ENCODE results near the gene KDM1A. TPM values are rescaled to one million over a fixed set of nuclear protein-coding genes. Genes with fewer than 3 reads are reported as not detected.

KDM1A gene
- total and polyA plus RNA-seq, 2 donors (not counting 3 experiments of a cell fraction or from before 2014, with no cell fraction given), result 105 to 111 TPM

DNA sequence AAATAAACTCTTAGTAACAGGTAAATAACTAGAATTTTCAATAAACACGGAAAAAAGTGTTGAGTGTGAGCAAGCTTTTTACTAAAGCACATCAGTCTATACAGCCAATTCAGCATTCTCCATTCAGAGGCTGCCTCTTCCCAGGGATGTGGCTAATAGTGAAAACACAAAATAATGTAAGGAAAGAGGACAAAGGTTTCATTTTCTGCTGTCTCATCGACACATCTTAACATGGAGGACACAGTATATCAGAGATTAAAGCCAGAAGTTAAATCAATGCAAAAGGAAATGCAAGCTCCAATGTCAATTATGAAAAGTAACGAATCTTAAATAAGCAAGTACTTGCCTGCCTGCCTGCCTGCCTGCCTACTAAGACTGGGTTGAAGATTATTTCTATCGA is 106.2 kb downstream of the KDM1A start:
- Histone ChIP-seq H3K9ac (replicated peaks; ENCODE audit: extremely low read depth, insufficient read depth, low read length) (no peak overlapping the region), H3K79me2 (ENCODE audit: control insufficient read depth, insufficient read depth, low read length) (peaks cover 97% of the 10 kb centered on the region), H3K4me1 (ENCODE audit: control insufficient read depth, extremely low read depth, insufficient read depth, low read length) (peaks cover 60% of the 10 kb centered on the region), H3K9me1 (replicated peaks; ENCODE audit: control insufficient read depth, extremely low read depth, insufficient read depth, low read length) (no peaks in the 10 kb centered on the region), H3K27ac (ENCODE audit: insufficient read depth, low read depth, low read length) (no peak overlapping the region), H3K27me3 (ENCODE audit: control insufficient read depth in 2 of 2, insufficient read depth in 2 of 2, low read length in 2 of 2) (no peaks in the 10 kb centered on the region), H3K36me3 (ENCODE audit: control insufficient read depth in 2 of 2, extremely low read depth in 1 of 2, insufficient read depth in 2 of 2, low read length in 2 of 2) (no peaks in the 10 kb centered on the region), H3K4me3 (replicated peaks in 1 of 3; ENCODE audit: insufficient read depth in 1 of 3, low read depth in 1 of 3, low read length in 3 of 3) (no peak overlapping the region), H3K9me3 (replicated peaks; ENCODE audit: control insufficient read depth, insufficient read depth, low read length) (no peaks in the 10 kb centered on the region), H2AFZ (ENCODE audit: low read depth, low read length) (no peak overlapping the region), H3K4me2 (ENCODE audit: insufficient read depth, low read length) (no peak overlapping the region), H4K20me1 (replicated peaks; ENCODE audit: control insufficient read depth, extremely low read depth, insufficient read depth, low read length) (peaks cover 30% of the 10 kb centered on the region)
- FAIRE-seq (no peak), DNase-seq (ENCODE audit: low read depth, low spot score) (no peak)
- no TSS peak for BruUV-seq (replicated peaks)
- dilution Hi-C loops (cut with MboI; ENCODE audit: extremely low pct_ligation_motif_present, low sequenced_read_pairs), result no loop called here
- TF ChIP-seq, protein P1, sequence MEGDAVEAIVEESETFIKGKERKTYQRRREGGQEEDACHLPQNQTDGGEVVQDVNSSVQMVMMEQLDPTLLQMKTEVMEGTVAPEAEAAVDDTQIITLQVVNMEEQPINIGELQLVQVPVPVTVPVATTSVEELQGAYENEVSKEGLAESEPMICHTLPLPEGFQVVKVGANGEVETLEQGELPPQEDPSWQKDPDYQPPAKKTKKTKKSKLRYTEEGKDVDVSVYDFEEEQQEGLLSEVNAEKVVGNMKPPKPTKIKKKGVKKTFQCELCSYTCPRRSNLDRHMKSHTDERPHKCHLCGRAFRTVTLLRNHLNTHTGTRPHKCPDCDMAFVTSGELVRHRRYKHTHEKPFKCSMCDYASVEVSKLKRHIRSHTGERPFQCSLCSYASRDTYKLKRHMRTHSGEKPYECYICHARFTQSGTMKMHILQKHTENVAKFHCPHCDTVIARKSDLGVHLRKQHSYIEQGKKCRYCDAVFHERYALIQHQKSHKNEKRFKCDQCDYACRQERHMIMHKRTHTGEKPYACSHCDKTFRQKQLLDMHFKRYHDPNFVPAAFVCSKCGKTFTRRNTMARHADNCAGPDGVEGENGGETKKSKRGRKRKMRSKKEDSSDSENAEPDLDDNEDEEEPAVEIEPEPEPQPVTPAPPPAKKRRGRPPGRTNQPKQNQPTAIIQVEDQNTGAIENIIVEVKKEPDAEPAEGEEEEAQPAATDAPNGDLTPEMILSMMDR (IDR thresholded peaks at IDR 0.05; ENCODE audit: extremely low read depth in 1 of 2, insufficient read depth in 1 of 2, low read depth in 1 of 2, low read length in 2 of 2), result no peak
- TF ChIP-seq FOS (IDR thresholded peaks at IDR 0.05; ENCODE audit: borderline replicate concordance, insufficient read depth, low read length), result no peak
- no peak for TF ChIP-seq POLR2A (IDR thresholded peaks at IDR 0.05; ENCODE audit: low read depth, low read length)
- TF ChIP-seq GATA2 (IDR thresholded peaks at IDR 0.05; ENCODE audit: insufficient read depth, insufficient read length, low read depth, low read length), result no peak
- TF ChIP-seq, protein P2, sequence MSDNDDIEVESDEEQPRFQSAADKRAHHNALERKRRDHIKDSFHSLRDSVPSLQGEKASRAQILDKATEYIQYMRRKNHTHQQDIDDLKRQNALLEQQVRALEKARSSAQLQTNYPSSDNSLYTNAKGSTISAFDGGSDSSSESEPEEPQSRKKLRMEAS (IDR thresholded peaks at IDR 0.05; ENCODE audit: insufficient read depth, insufficient read length), result no peak
- no peak for TF ChIP-seq JUN (IDR thresholded peaks at IDR 0.05; ENCODE audit: borderline replicate concordance, insufficient read depth, insufficient read length, low read depth)
- TF ChIP-seq POLR2AphosphoS5 (IDR thresholded peaks at IDR 0.05; ENCODE audit: insufficient read depth, low read depth, low read length), result no peak
- TF ChIP-seq MYC (IDR thresholded peaks at IDR 0.05; ENCODE audit: low read depth, low read length), result no peak
- no peak for TF ChIP-seq EZH2 (IDR thresholded peaks at IDR 0.05; ENCODE audit: borderline replicate concordance, low read depth, low read length, severe bottlenecking)
- intact Hi-C loops (cut with micrococcal nuclease), result no loop called here
- POLR2A ChIA-PET, result no interaction called here
- CTCF ChIA-PET, result interaction anchor here (0.8 kb wide), 1 partner anchor 30 kb away, joined by 4 read pairs; no protein-coding TSS in a partner anchor
